AG08396 (cell line): ENCODE results near the gene ZBED6.
A peak's percentile ranks its signal among the peaks of the same experiment; 100 is the strongest.
"Not testable (repeated sequence)": the region's sequence is repeated elsewhere in the genome, so short reads cannot be mapped to it uniquely, and the experiment has no call there.

Experiments used
- DNase-seq: peaks from one replicate; pipeline ENCODE4 v3.0.0; 2012; ENCODE audit warnings: low spot score, mixed read lengths

Gene ZBED6, protein sequence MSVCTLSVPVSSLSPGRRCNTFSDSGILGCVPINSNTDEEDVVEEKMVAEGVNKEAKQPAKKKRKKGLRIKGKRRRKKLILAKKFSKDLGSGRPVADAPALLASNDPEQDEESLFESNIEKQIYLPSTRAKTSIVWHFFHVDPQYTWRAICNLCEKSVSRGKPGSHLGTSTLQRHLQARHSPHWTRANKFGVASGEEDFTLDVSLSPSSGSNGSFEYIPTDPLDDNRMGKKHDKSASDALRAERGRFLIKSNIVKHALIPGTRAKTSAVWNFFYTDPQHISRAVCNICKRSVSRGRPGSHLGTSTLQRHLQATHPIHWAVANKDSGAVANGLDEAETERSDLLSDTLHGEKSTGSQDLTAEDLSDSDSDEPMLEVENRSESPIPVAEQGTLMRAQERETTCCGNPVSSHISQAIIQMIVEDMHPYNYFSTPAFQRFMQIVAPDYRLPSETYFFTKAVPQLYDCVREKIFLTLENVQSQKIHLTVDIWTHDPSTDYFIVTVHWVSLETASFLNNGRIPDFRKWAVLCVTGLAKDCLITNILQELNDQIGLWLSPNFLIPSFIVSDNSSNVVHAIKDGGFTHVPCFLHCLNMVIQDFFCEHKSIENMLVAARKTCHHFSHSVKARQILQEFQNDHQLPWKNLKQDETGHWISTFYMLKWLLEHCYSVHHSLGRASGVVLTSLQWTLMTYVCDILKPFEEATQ (N-terminal part only)

GRCh38 chr1:203795441-203796235 lies at the start of gene ZBED6, which contains the start of gene ZC3H11A:
TSS of gene ZBED6 (plus strand) at chr1:203795623. CDS start at chr1:203797523, 1,900 bp downstream.
TSS of gene ZC3H11A (plus strand) at chr1:203795623. CDS start at chr1:203817071, 21,448 bp downstream.
- DNase-seq: peak; percentile 96

DNA sequence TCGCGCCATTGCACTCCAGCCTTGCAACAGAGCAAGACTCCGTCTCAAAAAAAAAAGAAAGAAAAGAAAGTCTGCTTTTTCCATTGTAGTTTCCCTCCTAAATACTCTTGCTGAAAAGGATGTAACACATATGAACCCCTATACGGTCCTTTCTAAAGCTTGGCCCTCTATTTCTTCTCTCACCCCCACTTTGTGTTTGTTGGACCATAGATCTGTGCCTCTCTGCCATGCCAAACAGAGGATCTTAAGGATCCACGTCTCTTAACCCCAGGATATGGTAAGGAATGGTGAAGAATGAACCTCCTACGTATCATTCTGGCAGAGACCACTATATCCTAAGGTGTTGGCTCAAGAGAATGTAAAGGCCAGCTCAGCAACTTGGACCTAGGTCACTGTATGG lies 49.1 kb upstream of the ZBED6 start:
- no peak for DNase-seq

- peak; percentile 26 for DNase-seq
Measured at GRCh38 chr1:203751051-203751450, 44.4 kb upstream of the ZBED6 start.

DNA sequence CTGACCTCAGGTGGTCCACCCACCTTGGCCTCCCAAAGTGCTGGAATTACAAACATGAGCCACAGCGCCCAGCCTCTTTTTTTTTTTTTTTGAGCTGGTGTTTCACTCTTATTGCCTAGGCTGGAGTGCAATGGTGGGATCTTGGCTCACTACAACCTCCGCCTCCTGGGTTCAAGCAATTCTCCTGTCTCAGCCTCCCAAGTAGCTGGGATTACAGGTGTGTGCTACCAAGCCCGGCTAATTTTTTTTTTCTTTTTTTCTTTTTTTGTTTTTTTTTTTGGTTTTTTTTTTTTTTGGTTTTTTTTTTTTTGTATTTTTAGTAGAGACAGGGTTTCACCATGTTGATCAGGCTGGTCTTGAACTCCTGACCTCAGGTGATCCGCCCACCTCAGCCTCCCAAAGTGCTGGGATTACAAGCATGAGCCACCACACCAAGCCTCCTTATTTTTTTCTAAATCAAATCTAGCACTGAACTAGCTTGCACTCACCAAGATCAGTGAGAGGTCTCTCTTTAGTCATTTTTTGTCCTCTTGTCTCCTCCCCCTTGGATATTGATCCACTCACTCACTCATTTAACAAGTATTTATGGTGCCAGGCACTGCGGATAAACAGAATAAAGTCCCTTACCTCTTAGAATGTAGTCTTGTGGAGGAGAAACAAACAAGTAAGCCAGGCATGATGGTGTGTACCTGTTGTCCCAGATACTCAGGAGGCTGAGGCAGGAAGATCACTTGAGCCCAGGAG lies 43.6 kb upstream of the ZBED6 start:
- DNase-seq: not testable (repeated sequence)

- no peak for DNase-seq
Measured at GRCh38 chr1:203754455-203754864, 41.0 kb upstream of the ZBED6 start.

GRCh38 chr1:203756036-203756435 lies 39.4 kb upstream of the ZBED6 start:
- DNase-seq: no peak

GRCh38 chr1:203758749-203759148 lies 36.7 kb upstream of the ZBED6 start:
- not testable (repeated sequence) for DNase-seq

GRCh38 chr1:203760506-203760905 lies 34.9 kb upstream of the ZBED6 start:
- DNase-seq: no peak

GRCh38 chr1:203761958-203762357 lies 33.5 kb upstream of the ZBED6 start:
- not testable (repeated sequence) for DNase-seq

DNA sequence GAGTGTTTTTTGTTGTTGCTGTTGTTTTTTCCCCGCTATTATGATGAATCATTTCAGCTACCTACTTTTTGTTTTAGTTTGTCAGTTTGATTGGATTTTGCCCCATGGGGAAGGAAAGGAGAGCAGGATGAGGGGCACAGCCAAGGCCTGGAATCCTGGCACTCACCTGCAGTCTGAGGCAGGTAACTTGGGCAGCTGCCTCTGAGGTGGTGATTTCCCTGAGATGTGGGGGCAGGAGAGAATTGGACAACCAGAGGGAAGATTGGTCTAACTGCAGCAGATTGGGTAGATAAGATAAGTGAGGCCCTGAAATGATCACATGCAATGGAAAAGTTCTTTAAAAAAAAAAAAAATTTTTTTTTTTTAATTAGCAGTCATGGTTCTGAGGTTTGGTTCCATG lies 31.9 kb upstream of the ZBED6 start:
- DNase-seq: no peak

GRCh38 chr1:203764105-203765028 lies 31.1 kb upstream of the ZBED6 start:
- DNase-seq: no peak

DNA sequence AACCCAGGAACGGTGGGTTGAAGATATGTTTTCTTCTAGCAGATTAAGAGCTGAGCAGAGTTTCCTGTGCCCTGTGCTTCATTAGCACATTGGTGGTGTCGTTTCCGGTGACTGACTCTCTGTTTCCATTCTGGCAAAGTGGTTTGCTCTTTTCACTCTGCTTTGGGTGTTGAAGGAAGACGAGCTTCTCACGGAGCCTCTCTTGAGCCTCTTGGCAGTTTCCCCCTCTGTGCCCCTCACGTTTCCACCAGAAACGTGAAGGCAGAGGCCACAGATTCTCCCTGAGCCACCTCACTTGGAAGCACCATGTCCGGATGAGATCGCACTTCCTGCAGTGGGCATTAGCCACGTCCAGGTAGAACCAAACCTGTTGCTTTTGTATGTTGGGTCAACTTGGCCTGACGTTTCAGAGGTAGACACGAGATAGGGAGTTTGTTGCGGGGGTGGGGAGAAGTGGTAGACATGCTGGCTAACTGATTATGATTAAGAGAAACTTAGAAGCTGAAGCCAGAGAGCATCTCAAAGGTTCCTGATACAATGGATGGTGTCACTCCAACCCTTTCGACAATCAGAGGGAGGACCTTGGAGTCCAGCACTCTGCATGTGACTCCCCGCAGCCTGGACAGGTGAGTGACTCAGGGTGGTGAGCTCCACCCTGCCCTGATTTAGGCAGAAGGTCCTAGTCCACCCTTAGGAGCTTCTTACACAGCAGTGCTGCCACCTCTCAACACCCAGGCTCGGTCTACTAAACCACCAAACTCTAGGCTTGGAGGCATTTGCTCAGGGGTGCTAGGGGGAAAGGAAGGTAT lies 30.2 kb upstream of the ZBED6 start, which contains the start of gene LAX1:
Gene LAX1, plus strand, starts transcription at position 155 of the 809 bp plus-strand sequence. Its CDS starts 383 bp downstream, at position 538.
- DNase-seq: no peak

GRCh38 chr1:203768256-203768655 lies 27.2 kb upstream of the ZBED6 start:
- no peak for DNase-seq

GRCh38 chr1:203769505-203770343 lies 25.7 kb upstream of the ZBED6 start:
- peak; percentile 83 for DNase-seq

DNA sequence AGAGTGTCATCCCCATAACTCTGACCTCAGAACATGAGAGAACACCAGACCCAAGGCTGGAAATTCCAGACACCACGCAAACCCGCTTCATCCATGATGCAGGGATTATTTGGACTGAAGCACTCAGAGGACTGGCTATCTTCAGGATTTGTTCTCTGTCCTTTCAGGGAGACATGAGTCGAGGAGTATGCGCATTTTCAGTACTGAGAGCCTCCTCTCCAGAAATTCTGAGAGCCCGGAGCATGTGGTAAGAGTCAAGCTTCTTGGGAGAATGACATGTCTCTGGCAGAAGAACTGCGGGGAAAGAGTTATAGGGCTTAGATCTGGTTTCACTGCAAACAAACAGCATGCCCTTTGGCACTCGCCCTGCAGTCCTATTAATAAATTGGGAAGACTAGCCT lies 23.5 kb upstream of the ZBED6 start:
- no peak for DNase-seq

GRCh38 chr1:203772836-203773235 lies 22.6 kb upstream of the ZBED6 start:
- no peak for DNase-seq

- no peak for DNase-seq
Measured at GRCh38 chr1:203776636-203777035, 18.8 kb upstream of the ZBED6 start.

DNA sequence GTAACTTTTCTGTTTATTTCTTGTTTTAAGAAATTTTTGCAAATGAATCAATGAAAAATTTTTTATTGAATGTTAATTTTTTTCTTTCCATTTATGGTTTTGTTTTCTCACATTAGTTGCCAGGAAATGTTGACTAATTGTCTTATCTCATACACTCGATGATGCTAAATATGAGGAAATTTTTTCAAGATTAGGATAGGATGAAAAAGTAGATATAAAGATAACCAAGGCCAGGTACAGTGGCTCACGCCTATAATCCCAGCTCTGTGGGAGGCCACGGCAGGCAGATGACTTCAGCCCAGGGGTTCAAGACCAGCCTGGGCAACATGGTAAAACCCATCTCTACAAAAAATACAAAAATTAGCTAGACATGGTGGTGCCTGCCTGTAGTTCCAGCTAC lies 17.8 kb upstream of the ZBED6 start:
- no peak for DNase-seq

GRCh38 chr1:203778146-203778545 lies 17.3 kb upstream of the ZBED6 start:
- no peak for DNase-seq
